Stimulated activated naive CD8-positive, alpha-beta T cell treated with anti-CD3 and anti-CD28 coated beads, Interleukin-15, Interleukin-2, amounts not matched to agents 100 ng/mL and 50 ng/mL, for 24 hours (primary cell): Measurements from ENCODE around the gene MTREX.

Experiments used
- H3K27ac Mint-ChIP-seq: one replicate; pipeline ENCODE4 v1.8.0; 2021; ENCODE audit warnings: mild to moderate bottlenecking, mixed read lengths
- H3K27me3 Mint-ChIP-seq: one replicate; pipeline ENCODE4 v1.8.0; 2021; ENCODE audit warnings: mixed read lengths
- H3K36me3 Mint-ChIP-seq: one replicate; pipeline ENCODE4 v1.8.0; 2021; ENCODE audit warnings: low read depth, mixed read lengths
- H3K4me1 Mint-ChIP-seq: one replicate; pipeline ENCODE4 v1.8.0; 2021; ENCODE audit warnings: low read depth, mixed read lengths
- H3K4me3 Mint-ChIP-seq: one replicate; pipeline ENCODE4 v1.8.0; 2021; ENCODE audit warnings: mild to moderate bottlenecking, mixed read lengths
- H3K9me3 Mint-ChIP-seq: one replicate; pipeline ENCODE4 v1.8.0; 2021; ENCODE audit warnings: mixed read lengths

MTREX gene

DNA sequence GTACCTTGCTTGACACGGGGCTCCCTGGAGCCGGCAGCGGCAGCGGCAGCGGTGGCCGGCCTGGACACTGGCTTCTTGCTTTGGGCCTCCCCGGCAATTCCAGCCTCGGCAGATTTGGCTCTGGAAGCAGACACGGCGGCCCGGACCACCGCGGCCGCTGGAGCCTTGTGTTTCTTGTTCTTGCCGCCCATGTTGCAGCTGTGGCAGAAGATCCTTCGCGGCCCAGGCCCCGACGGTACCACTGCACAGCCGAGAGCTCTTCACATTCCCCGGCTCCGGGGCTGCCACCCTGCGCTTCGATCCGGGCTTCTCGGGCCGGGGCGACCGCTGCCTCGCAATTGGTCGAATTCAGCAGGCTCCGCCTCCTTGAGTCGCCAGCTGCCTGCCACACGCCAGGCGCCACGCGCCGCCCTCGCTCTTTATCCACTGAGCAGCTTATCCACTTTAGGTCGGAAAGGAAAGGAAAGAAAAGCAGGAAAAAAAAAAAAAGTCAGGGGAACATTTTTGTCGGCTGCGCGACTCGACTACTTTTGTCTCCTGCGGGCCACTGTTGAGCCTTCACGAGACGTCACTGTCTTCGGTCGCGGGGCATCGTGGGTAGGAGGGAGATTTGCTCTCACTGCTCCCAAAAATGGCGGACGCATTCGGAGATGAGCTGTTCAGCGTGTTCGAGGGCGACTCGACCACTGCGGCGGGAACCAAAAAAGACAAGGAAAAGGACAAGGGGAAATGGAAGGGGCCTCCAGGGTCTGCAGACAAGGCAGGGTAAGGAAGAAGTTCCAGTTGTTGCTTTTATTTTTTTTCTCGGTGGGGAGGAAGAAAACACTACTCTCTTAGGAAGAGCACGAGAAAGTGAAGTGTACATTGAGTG lies at the start of gene MTREX, which contains the start of gene DHX29:
Gene MTREX (plus strand): TSS at position 607 of the 871 bp plus-strand sequence. CDS start 25 bp downstream, at position 632.
Gene DHX29 (minus strand): TSS at position 312 of the 871 bp plus-strand sequence. CDS start 121 bp downstream, at position 191.
- H3K36me3 Mint-ChIP-seq = peaks cover 20% of the 10 kb centered on the region
- no peaks in the 10 kb centered on the region for H3K9me3 Mint-ChIP-seq
- H3K27ac Mint-ChIP-seq = no peak within 1 kb of the TSS
- no peaks in the 10 kb centered on the region for H3K27me3 Mint-ChIP-seq
- no peak within 1 kb of the TSS for H3K4me3 Mint-ChIP-seq
- peaks cover 37% of the 10 kb centered on the region for H3K4me1 Mint-ChIP-seq

DNA sequence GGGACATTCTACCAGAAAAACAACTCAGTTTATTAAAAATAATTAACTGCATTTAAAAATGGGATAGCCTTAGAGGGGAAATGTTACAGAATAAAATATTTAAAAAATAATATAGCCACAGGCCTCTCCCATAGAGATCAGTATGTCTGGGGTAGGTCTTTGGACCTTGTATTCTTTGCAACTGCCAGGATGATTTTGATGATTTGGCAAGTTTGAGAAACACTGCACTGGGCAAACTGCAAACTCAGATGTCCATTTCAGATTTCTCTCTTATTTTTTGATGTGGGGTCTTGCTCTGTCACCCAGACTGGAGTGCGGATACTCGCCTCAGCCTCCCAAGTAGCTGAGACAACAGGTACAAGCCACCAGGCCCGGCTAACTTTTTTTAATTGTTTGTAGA lies 49.5 kb upstream of the MTREX start:
- Mint-ChIP-seq H3K27me3 (no peaks in the 10 kb centered on the region), H3K36me3 (peaks cover 57% of the 10 kb centered on the region), H3K27ac (no peak overlapping the region), H3K4me1 (no peaks in the 10 kb centered on the region), H3K4me3 (no peak overlapping the region), H3K9me3 (no peaks in the 10 kb centered on the region)

- no peak overlapping the region for H3K4me3 Mint-ChIP-seq
- no peaks in the 10 kb centered on the region for H3K9me3 Mint-ChIP-seq
- H3K4me1 Mint-ChIP-seq = no peaks in the 10 kb centered on the region
- peaks cover 71% of the 10 kb centered on the region for H3K36me3 Mint-ChIP-seq
- H3K27me3 Mint-ChIP-seq = no peaks in the 10 kb centered on the region
- no peak overlapping the region for H3K27ac Mint-ChIP-seq
Measured at GRCh38 chr5:55276771-55277170, 31.0 kb upstream of the MTREX start.

- H3K9me3 Mint-ChIP-seq = no peaks in the 10 kb centered on the region
- no peaks in the 10 kb centered on the region for H3K27me3 Mint-ChIP-seq
- no peaks in the 10 kb centered on the region for H3K4me1 Mint-ChIP-seq
- H3K27ac Mint-ChIP-seq = no peak overlapping the region
- no peak overlapping the region for H3K4me3 Mint-ChIP-seq
- H3K36me3 Mint-ChIP-seq = peaks cover 69% of the 10 kb centered on the region
Measured at GRCh38 chr5:55278778-55279177, 29.0 kb upstream of the MTREX start.

- Mint-ChIP-seq H3K4me1 (no peaks in the 10 kb centered on the region), H3K36me3 (peaks cover 60% of the 10 kb centered on the region), H3K27me3 (no peaks in the 10 kb centered on the region), H3K27ac (no peak overlapping the region), H3K4me3 (no peak overlapping the region), H3K9me3 (no peaks in the 10 kb centered on the region)
Measured at GRCh38 chr5:55286411-55286933, 21.3 kb upstream of the MTREX start.

- no peak overlapping the region for H3K4me3 Mint-ChIP-seq
- no peak overlapping the region for H3K27ac Mint-ChIP-seq
- H3K27me3 Mint-ChIP-seq = no peaks in the 10 kb centered on the region
- H3K36me3 Mint-ChIP-seq = peaks cover 67% of the 10 kb centered on the region
- no peaks in the 10 kb centered on the region for H3K4me1 Mint-ChIP-seq
- no peaks in the 10 kb centered on the region for H3K9me3 Mint-ChIP-seq
Measured at GRCh38 chr5:55289808-55290207, 18.0 kb upstream of the MTREX start.

- H3K4me3 Mint-ChIP-seq = no peak overlapping the region
- peaks cover 70% of the 10 kb centered on the region for H3K36me3 Mint-ChIP-seq
- H3K27me3 Mint-ChIP-seq = no peaks in the 10 kb centered on the region
- no peaks in the 10 kb centered on the region for H3K9me3 Mint-ChIP-seq
- H3K27ac Mint-ChIP-seq = no peak overlapping the region
- H3K4me1 Mint-ChIP-seq = no peaks in the 10 kb centered on the region
Measured at GRCh38 chr5:55290991-55291390, 16.8 kb upstream of the MTREX start.

DNA sequence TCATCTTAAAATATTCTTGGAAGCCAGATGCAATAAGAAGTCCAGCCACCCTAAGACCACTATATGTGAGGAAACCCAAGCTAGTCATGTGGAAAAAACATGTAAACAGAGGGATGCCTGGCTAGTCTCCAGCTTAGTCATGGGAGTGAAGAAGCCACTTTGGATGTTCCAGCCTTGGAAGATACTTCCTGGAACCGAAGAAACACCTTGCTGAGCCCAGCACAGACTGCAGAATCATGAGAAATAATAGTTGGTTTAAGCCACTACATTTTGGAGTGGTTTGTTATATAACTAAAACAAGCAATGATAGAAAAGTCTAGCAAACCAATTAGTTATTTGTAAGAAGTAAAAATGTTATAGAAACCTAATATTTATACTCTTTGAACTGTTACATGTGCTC lies 12.9 kb upstream of the MTREX start:
- no peak overlapping the region for H3K4me3 Mint-ChIP-seq
- no peaks in the 10 kb centered on the region for H3K27me3 Mint-ChIP-seq
- peaks cover 72% of the 10 kb centered on the region for H3K36me3 Mint-ChIP-seq
- no peaks in the 10 kb centered on the region for H3K4me1 Mint-ChIP-seq
- no peak overlapping the region for H3K27ac Mint-ChIP-seq
- no peaks in the 10 kb centered on the region for H3K9me3 Mint-ChIP-seq

- peaks cover 17% of the 10 kb centered on the region for H3K4me1 Mint-ChIP-seq
- H3K27ac Mint-ChIP-seq = no peak overlapping the region
- H3K4me3 Mint-ChIP-seq = no peak overlapping the region
- H3K9me3 Mint-ChIP-seq = no peaks in the 10 kb centered on the region
- H3K27me3 Mint-ChIP-seq = no peaks in the 10 kb centered on the region
- H3K36me3 Mint-ChIP-seq = peaks cover 41% of the 10 kb centered on the region
Measured at GRCh38 chr5:55300890-55301289, 6.9 kb upstream of the MTREX start.

DNA sequence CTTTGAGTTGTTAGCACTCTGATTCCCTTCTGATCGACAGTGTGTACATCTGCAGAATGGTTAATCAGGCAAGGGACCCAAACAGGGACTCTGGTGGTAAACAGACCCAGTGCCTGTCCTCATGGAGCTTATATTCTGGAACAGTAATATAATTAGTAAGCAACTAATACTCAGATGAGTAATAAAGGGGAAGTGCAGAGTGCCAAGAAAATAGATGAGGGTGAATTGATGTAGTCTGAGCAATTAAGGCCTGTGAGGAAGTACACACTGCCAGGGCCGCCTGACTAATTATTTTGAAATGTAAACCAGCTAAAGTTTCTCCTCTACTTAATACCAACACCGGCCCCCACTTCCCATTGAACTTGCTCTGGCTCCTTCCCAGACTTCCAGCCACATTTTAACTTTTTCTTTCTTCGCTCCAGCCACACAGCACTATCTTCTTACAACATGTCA lies 4.5 kb upstream of the MTREX start:
- H3K9me3 Mint-ChIP-seq = no peaks in the 10 kb centered on the region
- peaks cover 24% of the 10 kb centered on the region for H3K36me3 Mint-ChIP-seq
- no peaks in the 10 kb centered on the region for H3K27me3 Mint-ChIP-seq
- H3K4me1 Mint-ChIP-seq = peaks cover 17% of the 10 kb centered on the region
- H3K27ac Mint-ChIP-seq = no peak overlapping the region
- H3K4me3 Mint-ChIP-seq = no peak overlapping the region

- Mint-ChIP-seq H3K27me3 (no peaks in the 10 kb centered on the region), H3K9me3 (no peaks in the 10 kb centered on the region), H3K4me3 (no peak overlapping the region), H3K27ac (no peak overlapping the region), H3K4me1 (peaks cover 17% of the 10 kb centered on the region), H3K36me3 (peaks cover 21% of the 10 kb centered on the region)
Measured at GRCh38 chr5:55304584-55304983, 3.2 kb upstream of the MTREX start.

GRCh38 chr5:55305345-55305744 lies 2.4 kb upstream of the MTREX start:
- H3K4me1 Mint-ChIP-seq = peaks cover 17% of the 10 kb centered on the region
- H3K27ac Mint-ChIP-seq = no peak overlapping the region
- peaks cover 21% of the 10 kb centered on the region for H3K36me3 Mint-ChIP-seq
- no peaks in the 10 kb centered on the region for H3K27me3 Mint-ChIP-seq
- H3K9me3 Mint-ChIP-seq = no peaks in the 10 kb centered on the region
- H3K4me3 Mint-ChIP-seq = no peak overlapping the region

GRCh38 chr5:55306641-55307382 lies 977 bp upstream of the MTREX start:
- peaks cover 19% of the 10 kb centered on the region for H3K36me3 Mint-ChIP-seq

GRCh38 chr5:55308254-55308836 lies 556 bp downstream of the MTREX start:
- Mint-ChIP-seq H3K27me3 (no peaks in the 10 kb centered on the region), H3K27ac (no peak overlapping the region), H3K4me1 (peaks cover 39% of the 10 kb centered on the region), H3K4me3 (no peak overlapping the region), H3K9me3 (no peaks in the 10 kb centered on the region), H3K36me3 (peaks cover 16% of the 10 kb centered on the region)

More at GRCh38 chr5:55306641-55307382, 977 bp upstream of the MTREX start:
- Mint-ChIP-seq H3K4me3 (no peak overlapping the region), H3K9me3 (no peaks in the 10 kb centered on the region), H3K4me1 (peaks cover 30% of the 10 kb centered on the region), H3K27ac (no peak overlapping the region), H3K27me3 (no peaks in the 10 kb centered on the region)
